AG09319 (cell line): Measurements from ENCODE around the gene MATCAP1.
A peak's percentile ranks its signal among the peaks of the same experiment; 100 is the strongest.

Experiments
- DNase-seq: peaks from one replicate; pipeline ENCODE4 v3.0.0-alpha.2; 2010; ENCODE audit warnings: low read depth; ENCODE audit errors: extremely low read depth
- CTCF ChIP-seq: IDR thresholded peaks from 2 replicates; pipeline ENCODE4 v1.5.1; 2011; ENCODE audit warnings: low read depth, mild to moderate bottlenecking, inconsistent platforms, low read length, moderate library complexity

The MATCAP1 gene

GRCh38 chr16:67192781-67193361 lies 9.1 kb upstream of the MATCAP1 start:
- no peak for TF ChIP-seq CTCF
- no peak for DNase-seq

GRCh38 chr16:67191995-67192681 lies 8.4 kb upstream of the MATCAP1 start, which contains the start of gene E2F4:
E2F4 (plus strand) TSS chr16:67192155; CDS start chr16:67192228, 73 bp downstream.
- no peak for TF ChIP-seq CTCF
- peak; percentile 80 for DNase-seq

- DNase-seq: no peak
- no peak for TF ChIP-seq CTCF
Measured at GRCh38 chr16:67191411-67191994, 7.7 kb upstream of the MATCAP1 start.

- DNase-seq: no peak
- no peak for TF ChIP-seq CTCF
Measured at GRCh38 chr16:67190448-67191399, 7.0 kb upstream of the MATCAP1 start.

GRCh38 chr16:67190041-67190440 lies 6.3 kb upstream of the MATCAP1 start, which contains the start of gene EXOC3L1:
EXOC3L1 (minus strand) TSS chr16:67190136; CDS start chr16:67189676, 460 bp downstream.
- no peak for TF ChIP-seq CTCF
- no peak for DNase-seq

GRCh38 chr16:67188798-67189197 lies 5.0 kb upstream of the MATCAP1 start:
- no peak for TF ChIP-seq CTCF
- no peak for DNase-seq
